NCI-H748 treated with DMSO at 0.1 percent for 48 hours (cell line): Measurements from ENCODE around the gene CHERP.
A peak's percentile ranks its signal among the peaks of the same experiment; 100 is the strongest.
"Not testable (repeated sequence)": the region's sequence is repeated elsewhere in the genome, so short reads cannot be mapped to it uniquely, and the experiment has no call there.

Experiments
- DNase-seq: peaks from one replicate; lab custom pipeline; 2025; lab: John Stamatoyannopoulos, UW

CHERP gene

GRCh38 chr19:16577531-16577985, 35.3 kb upstream of the CHERP start:
- DNase-seq: no peak

GRCh38 chr19:16576690-16577530, 34.7 kb upstream of the CHERP start:
- DNase-seq: no peak

- no peak for DNase-seq
Measured at GRCh38 chr19:16575861-16576689, 33.8 kb upstream of the CHERP start.

GRCh38 chr19:16575282-16575681, 33.0 kb upstream of the CHERP start:
- DNase-seq: no peak

DNA sequence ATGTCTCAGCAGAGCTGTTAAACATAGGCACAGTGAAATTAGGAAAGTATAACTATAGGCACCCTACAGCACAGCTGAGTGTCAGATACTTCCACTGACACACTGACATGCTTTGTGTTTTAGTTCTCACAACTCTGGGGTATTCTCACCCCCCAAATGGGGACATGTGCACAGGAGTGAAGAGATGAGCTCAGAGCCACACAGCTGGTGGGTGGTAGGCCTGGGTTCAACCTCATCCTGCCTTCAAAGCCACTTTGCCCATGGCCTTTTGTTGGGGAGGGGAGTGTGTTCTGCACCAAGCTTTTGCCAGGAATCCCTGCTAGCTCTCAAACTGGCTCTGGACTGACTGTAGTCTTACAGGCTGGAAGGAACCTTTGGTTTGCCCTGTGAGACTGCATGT, 31.7 kb upstream of the CHERP start:
- DNase-seq: no peak

DNA sequence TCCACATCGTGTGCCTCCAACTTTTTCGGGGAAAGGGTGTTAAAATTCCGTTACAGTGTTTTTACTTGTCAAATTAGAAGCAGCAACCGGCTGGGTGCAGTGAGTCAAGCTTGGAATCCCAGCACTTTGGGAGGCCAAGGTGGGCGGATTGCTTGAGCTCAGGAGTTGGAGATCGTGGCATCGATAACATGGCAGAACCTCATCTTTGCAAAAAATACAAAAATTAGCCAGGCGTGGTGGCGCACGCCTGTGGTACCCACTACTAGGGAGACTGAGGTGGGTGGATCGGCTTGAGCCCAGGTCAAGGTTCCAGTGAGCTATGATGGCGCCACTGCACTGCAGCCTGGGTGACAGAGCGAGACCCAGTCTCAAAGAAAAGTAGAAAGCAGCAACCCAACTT, 31.1 kb upstream of the CHERP start:
- DNase-seq: no peak

DNA sequence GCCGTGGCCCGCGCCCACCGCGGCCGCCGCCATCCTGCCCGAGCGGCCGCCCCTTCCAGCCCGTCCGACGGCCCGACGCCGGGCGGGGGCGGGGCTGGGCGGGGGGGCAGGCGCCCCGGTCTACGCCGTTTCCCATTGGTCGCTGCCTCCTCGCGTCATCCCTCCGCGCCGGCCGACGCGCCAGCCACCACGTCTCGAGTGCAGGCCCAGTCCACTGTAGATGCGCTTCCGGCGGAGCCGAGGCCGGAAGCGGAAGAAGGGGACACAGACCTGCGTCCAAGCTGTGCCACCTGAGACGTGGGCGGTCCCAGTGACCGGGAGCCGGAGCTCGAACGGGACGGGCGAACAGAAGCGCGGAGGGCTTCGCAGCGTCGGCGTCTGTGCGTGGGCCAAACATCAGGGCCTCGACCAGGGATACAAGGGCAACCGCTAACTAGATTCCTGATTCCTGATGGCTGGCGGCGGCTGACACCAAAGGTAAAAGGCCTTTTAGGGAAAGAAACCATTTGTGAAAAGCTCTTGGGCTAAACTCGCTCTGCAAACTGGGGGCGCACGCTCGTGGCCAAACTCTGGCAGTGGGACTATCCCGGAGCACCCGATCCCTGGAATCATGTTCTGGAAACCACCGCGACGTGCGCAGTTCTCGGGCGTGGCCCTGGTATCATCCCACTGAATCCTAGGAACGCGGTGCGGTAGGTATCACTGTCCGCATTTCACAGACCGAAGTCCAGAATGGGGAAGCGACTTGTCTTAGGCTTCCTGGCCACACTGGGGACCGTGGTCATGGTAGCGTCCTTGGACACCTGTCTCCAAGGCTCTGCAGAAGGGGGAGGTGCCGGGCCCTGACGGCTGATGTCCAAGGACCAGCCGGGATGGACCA, 30.3 kb upstream of the CHERP start, which contains the start of gene SLC35E1:
SLC35E1 (minus strand) TSS at position 84 of the 880 bp plus-strand sequence; CDS start at position 33, 51 bp downstream.
- peak; percentile 81 for DNase-seq

GRCh38 chr19:16571822-16572331, 29.6 kb upstream of the CHERP start:
- no peak for DNase-seq

DNA sequence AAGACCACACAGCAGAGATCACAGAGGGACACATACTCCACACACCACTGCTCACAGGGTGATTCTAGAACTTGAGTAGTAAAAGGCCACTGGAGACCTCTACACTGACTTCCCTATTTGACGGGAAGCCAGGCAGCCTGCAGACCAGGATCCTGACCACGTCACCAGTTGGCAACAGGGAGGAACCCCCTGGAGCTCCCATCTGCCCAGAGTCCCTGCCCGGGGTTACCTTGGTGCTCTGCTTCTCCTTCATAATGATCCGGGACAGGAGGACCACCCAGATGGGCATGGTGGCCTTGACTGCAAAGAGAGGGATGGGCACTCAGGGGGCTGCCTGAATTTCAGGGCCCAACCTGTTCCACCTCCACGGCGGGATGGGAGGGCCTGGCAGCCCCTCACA, 29.0 kb upstream of the CHERP start:
- no peak for DNase-seq

GRCh38 chr19:16569609-16570320, 27.5 kb upstream of the CHERP start:
- DNase-seq: no peak

- no peak for DNase-seq
Measured at GRCh38 chr19:16566702-16567101, 24.5 kb upstream of the CHERP start.

DNA sequence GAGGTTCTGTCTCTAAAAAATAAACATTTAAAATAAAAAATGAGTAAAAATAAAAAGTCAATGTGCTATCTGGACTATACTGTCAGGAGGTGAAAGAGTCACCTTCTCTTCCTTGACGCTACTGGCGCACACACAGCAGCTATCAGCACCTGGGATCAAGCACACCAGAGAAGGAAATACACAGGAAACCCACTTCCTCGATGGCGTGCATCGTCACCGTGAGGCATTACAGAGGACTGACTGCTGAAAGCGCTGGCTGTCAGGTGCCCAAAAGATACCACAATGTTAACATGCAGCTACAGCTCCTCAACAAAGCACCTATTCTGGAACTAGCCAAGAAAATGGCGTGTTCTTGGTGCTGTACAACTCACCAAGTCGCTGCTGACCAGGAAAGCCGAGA, 23.9 kb upstream of the CHERP start:
- DNase-seq: no peak

GRCh38 chr19:16564842-16565241, 22.6 kb upstream of the CHERP start:
- no peak for DNase-seq

DNA sequence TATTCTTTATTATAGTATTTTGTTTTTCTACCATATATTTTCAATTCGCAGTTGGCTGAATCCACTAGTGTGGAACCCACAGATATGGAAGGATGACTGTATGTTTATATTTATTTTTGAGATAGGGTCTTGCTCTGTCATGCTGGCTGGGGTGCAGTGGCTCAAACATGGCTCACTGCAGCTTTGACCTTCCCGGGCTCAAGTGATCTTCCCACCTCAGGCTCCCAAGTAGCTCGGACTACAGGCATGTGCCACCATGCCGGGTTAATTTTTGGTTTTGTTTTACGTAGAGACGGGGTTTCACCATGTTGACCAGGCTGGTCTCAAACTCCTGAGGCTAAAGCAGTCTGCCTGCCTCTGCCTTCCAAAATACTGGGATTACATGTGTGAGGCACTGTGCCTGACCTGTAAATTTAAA, 20.4 kb upstream of the CHERP start:
- no peak for DNase-seq

DNA sequence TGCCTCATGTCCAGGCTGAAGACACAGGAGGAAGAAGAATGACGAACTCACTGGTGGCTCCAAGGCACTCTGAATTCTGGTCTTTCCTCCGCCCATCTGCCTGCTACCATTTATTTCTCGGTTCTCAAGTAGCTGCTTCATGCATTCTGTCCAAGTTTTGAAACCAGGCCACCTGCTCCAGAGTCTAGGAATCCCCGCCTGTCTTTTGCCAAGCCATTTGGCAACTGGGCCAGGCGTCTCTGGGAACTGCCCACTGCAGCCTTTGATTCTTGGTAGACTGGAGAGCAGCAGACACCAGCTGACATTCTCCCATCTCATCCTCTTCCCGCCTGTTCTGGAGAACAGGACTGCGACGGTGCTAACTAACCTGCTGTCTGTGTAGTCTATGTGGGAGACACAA, 19.1 kb upstream of the CHERP start:
- no peak for DNase-seq

- no peak for DNase-seq
Measured at GRCh38 chr19:16559780-16560276, 17.6 kb upstream of the CHERP start.

DNA sequence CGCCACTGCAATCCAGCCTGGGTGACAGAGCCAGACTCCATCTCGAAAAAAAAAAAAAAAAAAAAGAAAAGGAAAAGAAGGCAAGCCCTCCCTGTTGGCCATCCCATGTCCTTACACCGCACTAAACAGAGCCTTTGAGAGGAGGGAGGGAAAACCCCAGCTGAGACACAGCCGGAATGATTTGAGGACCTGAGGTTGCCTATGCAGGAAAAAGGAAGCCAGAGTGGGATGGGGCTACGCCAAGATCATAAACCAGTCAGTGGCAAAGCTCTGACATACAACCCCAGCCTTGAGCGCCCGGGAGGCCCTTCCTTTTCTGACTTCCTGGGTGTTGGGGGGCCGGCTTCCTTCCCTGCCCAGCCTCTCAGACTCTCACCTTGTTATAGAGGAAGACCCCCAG, 12.5 kb upstream of the CHERP start:
- DNase-seq: no peak

DNA sequence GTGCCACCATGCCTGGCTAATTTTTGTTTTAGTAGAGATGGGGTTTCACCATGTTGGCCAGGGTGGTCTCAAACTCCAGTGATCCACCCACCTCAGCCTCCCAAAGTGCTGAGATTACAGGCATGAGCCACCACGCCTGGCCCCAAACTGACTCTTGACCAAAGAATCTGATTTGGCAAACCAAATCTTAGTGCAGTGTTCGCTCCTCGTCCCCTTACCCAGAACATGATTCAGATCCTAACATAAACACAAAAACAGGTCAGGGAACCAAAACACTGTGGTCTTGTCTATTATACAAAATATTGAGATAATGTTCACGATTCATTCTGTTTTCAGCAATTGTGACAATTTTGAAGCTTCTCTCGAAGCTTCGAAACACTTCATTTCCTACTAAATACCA, 9.7 kb upstream of the CHERP start:
- DNase-seq: not testable (repeated sequence)

- no peak for DNase-seq
Measured at GRCh38 chr19:16548956-16549355, 6.7 kb upstream of the CHERP start.

DNA sequence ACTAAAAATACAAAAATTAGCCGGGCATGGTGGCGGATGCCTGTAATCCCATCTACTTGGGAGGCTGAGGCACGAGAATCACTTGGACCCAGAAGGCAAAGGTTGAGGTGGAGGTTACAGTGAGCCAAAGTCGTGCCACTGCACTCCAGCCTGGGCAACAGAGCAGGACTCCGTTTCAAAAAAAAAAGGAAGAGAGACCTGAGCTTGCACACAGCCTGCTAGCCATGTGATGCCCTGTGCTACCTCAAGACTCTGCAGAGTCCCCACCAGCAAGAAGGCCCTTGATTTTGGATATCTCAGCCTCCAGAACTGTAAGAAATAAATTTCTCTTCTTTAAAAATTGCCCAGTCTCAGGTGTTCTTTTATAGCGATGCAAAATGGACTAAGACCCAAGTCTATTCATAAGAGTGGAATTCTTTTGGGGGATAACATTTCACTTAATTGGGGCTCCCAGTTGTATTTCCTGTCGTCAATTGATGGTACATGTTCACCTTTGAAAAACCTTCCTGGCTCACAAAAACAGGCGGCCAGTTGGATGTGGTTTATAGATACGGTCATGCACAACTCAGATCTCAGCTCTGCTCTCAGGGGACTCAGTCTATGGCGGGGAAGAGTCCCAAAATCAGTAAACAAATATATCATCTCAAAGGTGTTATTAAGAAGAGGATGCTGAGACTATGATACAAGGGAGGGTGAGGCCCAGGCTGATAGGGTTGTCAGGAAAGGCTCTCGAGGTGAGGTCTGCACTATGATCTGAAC, 2.4 kb upstream of the CHERP start:
- DNase-seq: no peak
